ENCODE results near the gene MPND. TPM values are rescaled to one million over a fixed set of nuclear protein-coding genes. Genes with fewer than 3 reads are reported as not detected.

The MPND gene
- total and polyA plus RNA-seq, 5 donors from 2014 or later, result 4.9 to 12.2 (median 5.9) TPM

DNA sequence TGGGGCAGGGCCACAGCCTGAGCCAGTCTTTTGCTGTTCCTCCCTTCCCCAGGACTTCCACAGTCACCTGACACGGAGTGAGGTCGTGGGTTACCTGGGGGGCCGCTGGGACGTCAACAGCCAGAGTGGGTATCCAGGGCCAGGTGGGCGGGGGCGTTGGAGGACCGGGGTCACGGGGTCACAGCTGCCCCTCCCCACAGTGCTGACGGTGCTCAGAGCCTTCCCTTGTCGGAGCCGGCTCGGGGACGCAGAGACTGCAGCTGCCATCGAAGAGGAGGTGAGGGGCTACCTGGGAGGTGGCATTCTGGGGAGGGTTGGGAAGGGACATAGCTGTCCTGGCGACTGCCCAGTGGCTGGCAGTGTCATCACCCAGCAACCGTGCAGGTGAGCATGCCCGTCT lies 11.5 kb downstream of the MPND start:
- DNase-seq, result no peak
- H3K27ac Mint-ChIP-seq, result no peak overlapping the region
- peaks cover 3% of the 10 kb centered on the region for H3K36me3 ChIP-seq (ENCODE audit: control insufficient read depth, insufficient read depth, low read length)

DNA sequence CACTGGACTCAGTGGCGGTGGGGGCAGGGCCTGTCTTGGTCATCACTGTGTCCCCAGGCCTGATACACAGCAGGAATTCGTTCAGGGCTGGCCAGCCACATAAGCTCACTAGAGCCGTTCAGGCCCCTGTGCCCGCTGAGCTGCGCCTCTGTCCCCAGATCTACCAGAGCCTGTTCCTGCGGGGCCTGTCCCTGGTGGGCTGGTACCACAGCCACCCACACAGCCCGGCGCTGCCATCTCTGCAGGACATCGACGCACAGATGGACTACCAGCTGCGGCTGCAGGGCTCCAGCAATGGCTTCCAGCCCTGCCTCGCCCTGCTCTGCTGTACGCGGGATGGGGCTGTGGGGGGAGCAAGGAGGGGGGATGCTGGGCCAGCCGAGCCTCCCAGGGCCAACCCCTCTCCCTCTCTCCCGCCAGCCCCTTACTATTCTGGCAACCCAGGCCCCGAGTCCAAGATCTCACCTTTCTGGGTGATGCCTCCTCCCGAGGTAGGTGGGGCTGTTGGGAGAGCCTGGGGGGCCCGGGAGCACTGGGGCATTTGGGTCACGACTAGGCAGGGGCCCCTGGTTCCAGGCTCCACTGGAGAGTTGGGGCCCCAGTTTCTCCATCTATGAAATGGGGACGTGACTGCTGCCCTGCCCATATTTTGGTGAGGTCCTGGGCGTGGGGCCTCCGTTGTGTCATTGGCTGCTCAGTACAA lies 13.9 kb downstream of the MPND start:
- H3K4me3 Mint-ChIP-seq, result no peak overlapping the region
- H3K36me3 ChIP-seq (ENCODE audit: control insufficient read depth, insufficient read depth, low read length), result peaks cover 18% of the 10 kb centered on the region
- H3K4me3 ChIP-seq (ENCODE audit: low read depth, low read length), result no peak overlapping the region
- no peaks in the 10 kb centered on the region for H3K4me1 ChIP-seq (ENCODE audit: control insufficient read depth, insufficient read depth, low read length, poor library complexity, severe bottlenecking)
- ATAC-seq (ENCODE audit: low read depth in 2 of 2) (no peak), DNase-seq (no peak)
- peaks cover 6% of the 10 kb centered on the region for H3K36me3 Mint-ChIP-seq
- no peaks in the 10 kb centered on the region for H3K27me3 Mint-ChIP-seq
- no peak overlapping the region for H3K27ac Mint-ChIP-seq
- H3K9me3 Mint-ChIP-seq, result no peaks in the 10 kb centered on the region
- no peaks in the 10 kb centered on the region for H3K27me3 ChIP-seq (ENCODE audit: control insufficient read depth, insufficient read depth, low read length)
- H3K9me3 ChIP-seq (ENCODE audit: control insufficient read depth in 2 of 2, low read length in 2 of 2), result no peaks in the 10 kb centered on the region
- H3K4me1 Mint-ChIP-seq, result peaks cover 0 to 4% (median 0%) of the 10 kb centered on the region in 4 donors
- H3K27ac ChIP-seq (ENCODE audit: insufficient read depth, low read length, poor library complexity, severe bottlenecking), result no peak overlapping the region

More for the DNA sequence above, 11.5 kb downstream of the MPND start:
- Histone ChIP-seq H3K4me1 (ENCODE audit: control insufficient read depth, insufficient read depth, low read length, poor library complexity, severe bottlenecking) (no peaks in the 10 kb centered on the region), H3K27me3 (ENCODE audit: control insufficient read depth, insufficient read depth, low read length) (no peaks in the 10 kb centered on the region), H3K4me3 (ENCODE audit: low read depth, low read length) (no peak overlapping the region), H3K9me3 (ENCODE audit: control insufficient read depth in 2 of 2, low read length in 2 of 2) (no peaks in the 10 kb centered on the region), H3K27ac (ENCODE audit: insufficient read depth, low read length, poor library complexity, severe bottlenecking) (no peak overlapping the region)
- Mint-ChIP-seq H3K4me3 (no peak overlapping the region), H3K27me3 (no peaks in the 10 kb centered on the region), H3K9me3 (no peaks in the 10 kb centered on the region), H3K36me3 (no peaks in the 10 kb centered on the region), H3K4me1 (peaks cover 0 to 2% (median 0%) of the 10 kb centered on the region in 4 donors)
- ATAC-seq (ENCODE audit: low read depth in 2 of 2), result no peak

DNA sequence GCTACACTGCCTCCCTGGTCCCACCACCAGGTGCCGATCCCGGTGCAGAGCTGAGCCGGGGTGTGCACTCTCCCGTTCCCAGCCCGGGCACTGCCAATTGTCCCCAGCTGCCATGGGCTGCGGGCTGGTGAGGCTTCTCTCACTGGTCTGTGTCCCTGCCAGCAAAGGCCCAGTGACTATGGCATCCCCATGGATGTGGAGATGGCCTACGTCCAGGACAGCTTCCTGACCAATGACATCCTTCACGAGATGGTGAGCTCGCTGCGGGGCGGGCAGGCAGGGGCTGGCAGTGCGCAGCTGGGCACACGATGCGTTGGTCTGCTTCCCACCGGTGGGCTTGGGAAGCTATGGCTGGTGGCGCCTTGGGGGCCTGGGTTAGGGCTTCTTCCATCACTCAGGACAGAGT lies 14.6 kb downstream of the MPND start:
- Mint-ChIP-seq H3K4me1 (peaks cover 0 to 2% (median 0%) of the 10 kb centered on the region in 4 donors), H3K27me3 (no peaks in the 10 kb centered on the region), H3K9me3 (no peaks in the 10 kb centered on the region), H3K27ac (no peak overlapping the region), H3K36me3 (peaks cover 6% of the 10 kb centered on the region), H3K4me3 (no peak overlapping the region)
- Histone ChIP-seq H3K9me3 (ENCODE audit: control insufficient read depth in 2 of 2, low read length in 2 of 2) (no peaks in the 10 kb centered on the region), H3K27ac (ENCODE audit: insufficient read depth, low read length, poor library complexity, severe bottlenecking) (no peak overlapping the region), H3K4me3 (ENCODE audit: low read depth, low read length) (no peak overlapping the region), H3K4me1 (ENCODE audit: control insufficient read depth, insufficient read depth, low read length, poor library complexity, severe bottlenecking) (no peaks in the 10 kb centered on the region), H3K27me3 (ENCODE audit: control insufficient read depth, insufficient read depth, low read length) (no peaks in the 10 kb centered on the region), H3K36me3 (ENCODE audit: control insufficient read depth, insufficient read depth, low read length) (peaks cover 24% of the 10 kb centered on the region)
- ATAC-seq (ENCODE audit: low read depth in 2 of 2) (no peak), DNase-seq (no peak)

DNA sequence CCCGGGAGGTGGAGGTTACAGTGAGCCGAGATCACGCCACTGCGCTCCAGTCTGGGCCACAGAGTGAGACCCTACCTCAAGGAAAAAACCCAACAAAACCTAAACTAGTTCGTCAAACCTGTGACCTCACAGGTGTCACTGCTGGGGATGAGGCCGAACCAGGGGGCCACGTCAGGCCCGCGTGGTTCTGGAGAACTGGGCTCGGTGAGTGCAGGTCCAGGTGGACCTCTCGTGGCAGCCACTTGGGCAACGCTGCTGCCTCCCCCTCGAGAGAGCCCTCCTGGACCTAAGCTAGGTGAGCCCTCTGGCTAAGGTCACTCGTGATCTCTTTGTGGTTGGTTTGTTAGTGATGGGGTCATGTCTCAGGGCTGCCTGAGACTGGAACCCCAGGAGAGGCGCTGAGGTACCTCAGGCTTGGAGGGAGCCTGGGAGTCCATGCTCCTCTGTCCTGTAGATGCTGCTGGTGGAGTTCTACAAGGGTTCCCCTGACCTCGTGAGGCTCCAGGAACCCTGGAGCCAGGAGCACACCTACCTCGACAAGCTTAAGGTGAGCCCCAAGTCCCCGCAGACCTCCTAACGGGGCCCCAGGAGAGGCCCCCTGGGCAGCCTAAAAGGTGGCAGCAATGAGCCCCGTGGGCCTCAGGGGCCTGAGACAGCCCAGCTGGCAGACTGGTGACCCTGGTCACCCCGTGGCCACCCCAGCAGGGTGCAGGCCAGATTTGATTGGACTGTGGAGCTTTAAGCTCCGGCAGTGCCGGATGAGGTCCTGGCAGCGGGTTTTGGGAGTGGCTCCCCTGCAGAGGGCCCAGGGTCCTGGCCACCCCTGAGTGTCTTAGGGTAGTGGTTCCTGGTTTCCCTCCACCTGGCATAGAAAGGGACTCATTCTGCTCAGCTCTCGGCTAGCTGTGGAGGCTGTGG lies 15.6 kb downstream of the MPND start:
- DNase-seq, result no peak
- H3K36me3 Mint-ChIP-seq, result peaks cover 6% of the 10 kb centered on the region
- ATAC-seq (ENCODE audit: low read depth in 2 of 2), result no peak
- peak overlapping the region in 1 of 3 donors; percentile 25 for H3K27ac Mint-ChIP-seq
- H3K27me3 Mint-ChIP-seq, result no peaks in the 10 kb centered on the region
- H3K4me3 Mint-ChIP-seq, result no peak overlapping the region
- Histone ChIP-seq H3K36me3 (ENCODE audit: control insufficient read depth, insufficient read depth, low read length) (peaks cover 34% of the 10 kb centered on the region), H3K4me1 (ENCODE audit: control insufficient read depth, insufficient read depth, low read length, poor library complexity, severe bottlenecking) (no peaks in the 10 kb centered on the region), H3K27me3 (ENCODE audit: control insufficient read depth, insufficient read depth, low read length) (no peaks in the 10 kb centered on the region), H3K4me3 (ENCODE audit: low read depth, low read length) (no peak overlapping the region), H3K9me3 (ENCODE audit: control insufficient read depth in 2 of 2, low read length in 2 of 2) (no peaks in the 10 kb centered on the region), H3K27ac (ENCODE audit: insufficient read depth, low read length, poor library complexity, severe bottlenecking) (no peak overlapping the region)
- H3K4me1 Mint-ChIP-seq, result peaks cover 0 to 2% (median 0%) of the 10 kb centered on the region in 4 donors
- no peaks in the 10 kb centered on the region for H3K9me3 Mint-ChIP-seq

DNA sequence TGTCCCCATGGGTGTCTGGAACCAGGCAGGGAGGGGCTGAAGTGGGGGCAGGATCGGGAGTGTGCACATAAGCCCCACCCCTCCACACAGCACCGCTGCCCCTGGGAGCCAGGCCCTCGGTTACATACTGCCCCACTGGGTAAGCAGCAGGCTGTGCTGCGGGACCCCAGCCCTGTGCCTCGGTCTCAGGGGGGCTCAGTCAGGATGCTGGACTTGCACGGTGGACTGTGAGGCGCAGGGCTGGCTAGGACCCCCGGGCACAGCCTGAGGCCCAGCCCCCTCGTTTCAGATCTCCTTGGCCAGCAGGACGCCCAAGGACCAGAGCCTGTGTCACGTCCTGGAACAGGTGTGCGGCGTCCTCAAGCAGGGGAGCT lies 16.3 kb downstream of the MPND start:
- DNase-seq, result no peak
- H3K27ac Mint-ChIP-seq, result no peak overlapping the region
- no peaks in the 10 kb centered on the region for H3K27me3 Mint-ChIP-seq
- Histone ChIP-seq H3K9me3 (ENCODE audit: control insufficient read depth in 2 of 2, low read length in 2 of 2) (no peaks in the 10 kb centered on the region), H3K27me3 (ENCODE audit: control insufficient read depth, insufficient read depth, low read length) (no peaks in the 10 kb centered on the region), H3K36me3 (ENCODE audit: control insufficient read depth, insufficient read depth, low read length) (peaks cover 36% of the 10 kb centered on the region), H3K4me1 (ENCODE audit: control insufficient read depth, insufficient read depth, low read length, poor library complexity, severe bottlenecking) (no peaks in the 10 kb centered on the region), H3K27ac (ENCODE audit: insufficient read depth, low read length, poor library complexity, severe bottlenecking) (no peak overlapping the region), H3K4me3 (ENCODE audit: low read depth, low read length) (no peak overlapping the region)
- ATAC-seq (ENCODE audit: low read depth in 2 of 2), result no peak
- no peaks in the 10 kb centered on the region for H3K9me3 Mint-ChIP-seq
- peaks cover 0 to 2% (median 0%) of the 10 kb centered on the region in 4 donors for H3K4me1 Mint-ChIP-seq
- peaks cover 6% of the 10 kb centered on the region for H3K36me3 Mint-ChIP-seq
- no peak overlapping the region for H3K4me3 Mint-ChIP-seq

DNA sequence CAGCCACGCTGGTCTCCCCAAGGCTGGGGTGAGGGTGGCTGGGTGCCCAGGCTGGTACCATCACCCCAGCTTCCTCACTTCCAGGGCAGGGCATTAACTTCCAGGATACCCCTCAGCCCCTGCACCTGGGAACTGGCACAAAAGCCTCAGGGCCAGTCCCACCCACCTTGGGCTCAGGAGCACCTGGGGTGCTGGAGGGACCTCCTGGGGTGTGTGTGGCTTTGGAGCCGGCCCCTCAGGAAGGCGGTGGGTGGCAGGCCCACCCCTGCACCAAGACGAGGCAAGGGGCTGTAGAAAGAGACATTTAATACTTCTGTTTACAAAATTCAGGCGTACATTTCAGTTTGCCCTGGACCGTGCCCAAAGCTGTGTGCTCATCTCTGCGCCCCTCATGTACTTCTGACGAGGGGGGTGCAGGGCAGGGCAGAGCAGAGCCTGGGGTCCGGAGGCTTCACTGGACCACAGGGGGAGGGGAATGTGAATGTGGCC lies 16.8 kb downstream of the MPND start:
- no peaks in the 10 kb centered on the region for H3K4me1 ChIP-seq (ENCODE audit: control insufficient read depth, insufficient read depth, low read length, poor library complexity, severe bottlenecking)

DNA sequence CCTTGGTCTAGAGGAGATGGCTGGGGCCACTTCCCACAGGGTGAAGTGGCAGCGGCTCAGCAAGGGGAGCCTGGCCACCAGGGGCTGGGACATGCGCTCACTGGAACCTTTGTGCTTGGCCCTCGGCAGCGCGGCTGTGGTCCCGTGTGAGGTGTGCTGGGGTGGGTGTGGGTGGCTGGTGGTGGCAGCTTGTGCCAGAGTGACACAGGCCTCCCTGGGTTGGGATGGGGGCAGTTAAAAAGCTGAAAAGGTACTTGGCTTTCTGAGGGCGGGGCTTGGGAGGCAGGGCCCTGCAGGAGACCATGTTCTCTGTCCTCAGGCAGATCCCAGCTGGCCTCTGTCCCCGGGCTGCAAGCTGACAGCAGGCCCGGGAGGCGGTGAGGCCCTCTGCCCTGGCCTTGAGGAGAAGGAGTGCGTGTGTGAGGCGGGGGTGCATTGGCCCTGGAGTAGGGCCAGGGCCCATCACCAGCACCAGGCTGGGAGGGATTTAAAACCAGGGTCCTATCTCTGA lies 17.3 kb downstream of the MPND start:
- Histone ChIP-seq H3K27me3 (ENCODE audit: control insufficient read depth, insufficient read depth, low read length) (no peaks in the 10 kb centered on the region), H3K9me3 (ENCODE audit: control insufficient read depth in 2 of 2, low read length in 2 of 2) (no peaks in the 10 kb centered on the region), H3K27ac (ENCODE audit: insufficient read depth, low read length, poor library complexity, severe bottlenecking) (no peak overlapping the region), H3K36me3 (ENCODE audit: control insufficient read depth, insufficient read depth, low read length) (peaks cover 44% of the 10 kb centered on the region), H3K4me1 (ENCODE audit: control insufficient read depth, insufficient read depth, low read length, poor library complexity, severe bottlenecking) (no peaks in the 10 kb centered on the region), H3K4me3 (ENCODE audit: low read depth, low read length) (no peak overlapping the region)
- no peak for ATAC-seq (ENCODE audit: low read depth in 2 of 2)
- H3K36me3 Mint-ChIP-seq, result peaks cover 6% of the 10 kb centered on the region
- H3K9me3 Mint-ChIP-seq, result no peaks in the 10 kb centered on the region
- peaks cover 0 to 2% (median 0%) of the 10 kb centered on the region in 4 donors for H3K4me1 Mint-ChIP-seq
- H3K4me3 Mint-ChIP-seq, result no peak overlapping the region
- no peak for DNase-seq
- H3K27ac Mint-ChIP-seq, result no peak overlapping the region
- no peaks in the 10 kb centered on the region for H3K27me3 Mint-ChIP-seq

More for the DNA sequence above, 16.8 kb downstream of the MPND start:
- Mint-ChIP-seq H3K27ac (no peak overlapping the region), H3K4me3 (no peak overlapping the region), H3K27me3 (no peaks in the 10 kb centered on the region), H3K36me3 (peaks cover 6% of the 10 kb centered on the region), H3K9me3 (no peaks in the 10 kb centered on the region), H3K4me1 (peaks cover 0 to 2% (median 0%) of the 10 kb centered on the region in 4 donors)
- Histone ChIP-seq H3K27me3 (ENCODE audit: control insufficient read depth, insufficient read depth, low read length) (no peaks in the 10 kb centered on the region), H3K9me3 (ENCODE audit: control insufficient read depth in 2 of 2, low read length in 2 of 2) (no peaks in the 10 kb centered on the region), H3K27ac (ENCODE audit: insufficient read depth, low read length, poor library complexity, severe bottlenecking) (no peak overlapping the region), H3K4me3 (ENCODE audit: low read depth, low read length) (no peak overlapping the region), H3K36me3 (ENCODE audit: control insufficient read depth, insufficient read depth, low read length) (peaks cover 39% of the 10 kb centered on the region)
- DNase-seq (no peak), ATAC-seq (ENCODE audit: low read depth in 2 of 2) (no peak)

All from CD4-positive, CD25-positive, alpha-beta regulatory T cell (primary cell).